Gastrocnemius medialis (tissue), 4 donors: Measurements from ENCODE around the gene RNF141.

ENCODE experiments used
- POLR2A ChIP-seq, 2 donors: fragments of 450-650 bp; IDR thresholded peaks; one replicate each; pipeline ENCODE4 v1.6.1; 2017; ENCODE audit warnings: antibody characterized with exemption in 2 of 2, mild to moderate bottlenecking in 2 of 2, moderate library complexity in 2 of 2
- TF ChIP-seq, protein P1 (sequence below), 5 experiments: fragments of 450-650 bp in 3 of 5; fragments of 200-600 bp in 2 of 5; sonication (generic) in 2 of 5; IDR thresholded peaks in 4 of 5; conservative IDR thresholded peaks in 1 of 5; 1 replicate in 4 of 5; 2 replicates in 1 of 5; pipeline ENCODE4 v1.5.1; 2016 to 2019; ENCODE audit warnings: antibody characterized with exemption in 5 of 5, mild to moderate bottlenecking in 3 of 5, moderate library complexity in 3 of 5

DNA sequence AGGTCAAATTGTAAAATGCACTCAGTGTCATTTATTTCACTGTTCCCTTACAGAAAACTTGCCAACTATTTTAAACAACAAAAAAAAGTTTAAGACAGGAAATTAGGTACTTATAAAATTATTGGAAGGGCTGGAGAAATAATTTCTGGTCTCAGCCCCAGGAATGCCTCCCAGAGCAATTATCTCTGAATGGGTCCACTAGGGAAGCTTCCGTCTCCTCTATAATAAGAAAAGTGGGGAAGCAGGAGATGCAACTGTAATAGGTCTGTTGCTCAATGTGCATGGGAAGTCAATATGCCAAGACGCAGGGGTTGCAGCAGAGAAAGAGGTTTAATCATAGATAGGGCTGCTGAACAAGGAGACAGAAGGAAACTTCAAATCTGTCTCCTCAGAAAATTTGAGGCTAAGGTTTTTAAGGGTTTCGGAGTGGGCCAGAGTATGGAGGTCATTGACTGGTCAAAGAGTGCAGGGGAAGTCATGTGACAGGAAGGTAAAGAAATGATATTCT is 10.9 kb upstream of the RNF141 start:
- TF ChIP-seq, protein P1, sequence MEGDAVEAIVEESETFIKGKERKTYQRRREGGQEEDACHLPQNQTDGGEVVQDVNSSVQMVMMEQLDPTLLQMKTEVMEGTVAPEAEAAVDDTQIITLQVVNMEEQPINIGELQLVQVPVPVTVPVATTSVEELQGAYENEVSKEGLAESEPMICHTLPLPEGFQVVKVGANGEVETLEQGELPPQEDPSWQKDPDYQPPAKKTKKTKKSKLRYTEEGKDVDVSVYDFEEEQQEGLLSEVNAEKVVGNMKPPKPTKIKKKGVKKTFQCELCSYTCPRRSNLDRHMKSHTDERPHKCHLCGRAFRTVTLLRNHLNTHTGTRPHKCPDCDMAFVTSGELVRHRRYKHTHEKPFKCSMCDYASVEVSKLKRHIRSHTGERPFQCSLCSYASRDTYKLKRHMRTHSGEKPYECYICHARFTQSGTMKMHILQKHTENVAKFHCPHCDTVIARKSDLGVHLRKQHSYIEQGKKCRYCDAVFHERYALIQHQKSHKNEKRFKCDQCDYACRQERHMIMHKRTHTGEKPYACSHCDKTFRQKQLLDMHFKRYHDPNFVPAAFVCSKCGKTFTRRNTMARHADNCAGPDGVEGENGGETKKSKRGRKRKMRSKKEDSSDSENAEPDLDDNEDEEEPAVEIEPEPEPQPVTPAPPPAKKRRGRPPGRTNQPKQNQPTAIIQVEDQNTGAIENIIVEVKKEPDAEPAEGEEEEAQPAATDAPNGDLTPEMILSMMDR (IDR thresholded peaks at IDR 0.05 in 4 of 5, conservative IDR thresholded peaks at IDR 0.05 in 1 of 5) = no peak
- TF ChIP-seq POLR2A (IDR thresholded peaks at IDR 0.05) = no peak
